Activated naive CD8-positive, alpha-beta T cell treated with anti-CD3 and anti-CD28 coated beads for 36 hours (primary cell): Measurements from ENCODE around the gene TIE1. TPM values are rescaled to one million over a fixed set of nuclear protein-coding genes. Genes with fewer than 3 reads are reported as not detected.
"Not testable (repeated sequence)": the region's sequence is repeated elsewhere in the genome, so short reads cannot be mapped to it uniquely, and the experiment has no call there.

Source experiments
- DNase-seq: peaks from one replicate; pipeline ENCODE4 v3.0.0; 2021
- H3K27ac Mint-ChIP-seq: one replicate; pipeline ENCODE4 v1.8.0; 2022; ENCODE audit warnings: mild to moderate bottlenecking, moderate library complexity, mixed read lengths
- H3K27me3 Mint-ChIP-seq: one replicate; pipeline ENCODE4 v1.8.0; 2022; ENCODE audit warnings: mild to moderate bottlenecking, mixed read lengths
- H3K36me3 Mint-ChIP-seq: one replicate; pipeline ENCODE4 v1.8.0; 2021; ENCODE audit warnings: mild to moderate bottlenecking, mixed read lengths
- H3K4me1 Mint-ChIP-seq: one replicate; pipeline ENCODE4 v1.8.0; 2021; ENCODE audit warnings: mixed read lengths
- H3K4me3 Mint-ChIP-seq: one replicate; pipeline ENCODE4 v1.8.0; 2022; ENCODE audit warnings: mild to moderate bottlenecking, moderate library complexity, mixed read lengths
- H3K9me3 Mint-ChIP-seq: one replicate; pipeline ENCODE4 v1.8.0; 2022; ENCODE audit warnings: mixed read lengths
- total RNA-seq, 2 experiments: library from RNA; stranded (reverse); gene quantifications; one replicate each; pipeline ENCODE4 v1.2.3, GENCODE V29; 2021

TIE1 gene
- total RNA-seq, 2 experiments from 2014 or later, result 0.14 to 0.49 TPM

GRCh38 chr1:43360616-43361015, 59.8 kb downstream of the TIE1 start:
- H3K9me3 Mint-ChIP-seq, result no peaks in the 10 kb centered on the region
- H3K27me3 Mint-ChIP-seq, result no peaks in the 10 kb centered on the region
- H3K4me3 Mint-ChIP-seq, result peak overlapping the region; percentile 90
- H3K4me1 Mint-ChIP-seq, result peaks cover 33% of the 10 kb centered on the region
- peaks cover 52% of the 10 kb centered on the region for H3K36me3 Mint-ChIP-seq
- H3K27ac Mint-ChIP-seq, result no peak overlapping the region
- no peak for DNase-seq

- H3K9me3 Mint-ChIP-seq, result no peaks in the 10 kb centered on the region
- no peaks in the 10 kb centered on the region for H3K27me3 Mint-ChIP-seq
- H3K4me1 Mint-ChIP-seq, result peaks cover 35% of the 10 kb centered on the region
- H3K27ac Mint-ChIP-seq, result peak overlapping the region; percentile 7
- DNase-seq, result no peak
- H3K4me3 Mint-ChIP-seq, result no peak overlapping the region
- peaks cover 52% of the 10 kb centered on the region for H3K36me3 Mint-ChIP-seq
Measured at GRCh38 chr1:43363283-43363934, 62.6 kb downstream of the TIE1 start.

- Mint-ChIP-seq H3K4me1 (peaks cover 35% of the 10 kb centered on the region), H3K9me3 (no peaks in the 10 kb centered on the region), H3K36me3 (peaks cover 53% of the 10 kb centered on the region), H3K4me3 (no peak overlapping the region), H3K27me3 (no peaks in the 10 kb centered on the region), H3K27ac (peak overlapping the region; percentile 28)
- no peak for DNase-seq
Measured at GRCh38 chr1:43363935-43364525, 63.2 kb downstream of the TIE1 start.

GRCh38 chr1:43365678-43366077, 64.9 kb downstream of the TIE1 start:
- Mint-ChIP-seq H3K36me3 (peaks cover 43% of the 10 kb centered on the region), H3K27ac (peak overlapping the region; percentile 93), H3K9me3 (no peaks in the 10 kb centered on the region), H3K27me3 (no peaks in the 10 kb centered on the region), H3K4me3 (peak overlapping the region; percentile 93), H3K4me1 (peaks cover 31% of the 10 kb centered on the region)
- no peak for DNase-seq

GRCh38 chr1:43366179-43366578, 65.4 kb downstream of the TIE1 start:
- DNase-seq, result no peak
- Mint-ChIP-seq H3K36me3 (peaks cover 39% of the 10 kb centered on the region), H3K4me3 (peak overlapping the region; percentile 93), H3K27me3 (no peaks in the 10 kb centered on the region), H3K4me1 (peaks cover 31% of the 10 kb centered on the region), H3K9me3 (no peaks in the 10 kb centered on the region), H3K27ac (peak overlapping the region; percentile 93)

GRCh38 chr1:43366601-43367025, 65.8 kb downstream of the TIE1 start:
- peaks cover 28% of the 10 kb centered on the region for H3K4me1 Mint-ChIP-seq
- H3K27me3 Mint-ChIP-seq, result no peaks in the 10 kb centered on the region
- H3K4me3 Mint-ChIP-seq, result peak overlapping the region; percentile 93
- H3K27ac Mint-ChIP-seq, result peak overlapping the region; percentile 93
- H3K9me3 Mint-ChIP-seq, result no peaks in the 10 kb centered on the region
- DNase-seq, result no peak
- peaks cover 35% of the 10 kb centered on the region for H3K36me3 Mint-ChIP-seq

GRCh38 chr1:43367026-43367903, 66.5 kb downstream of the TIE1 start:
- H3K4me1 Mint-ChIP-seq, result peaks cover 24% of the 10 kb centered on the region

GRCh38 chr1:43367904-43368645, 67.3 kb downstream of the TIE1 start, which contains the start of gene ELOVL1:
Gene ELOVL1 (minus strand): TSS chr1:43368011. CDS start chr1:43365609, 2,402 bp downstream.
- Mint-ChIP-seq H3K27ac (peak within 1 kb of the TSS; percentile 95), H3K4me3 (peak within 1 kb of the TSS; percentile 93), H3K4me1 (peaks cover 24% of the 10 kb centered on the region), H3K9me3 (no peaks in the 10 kb centered on the region), H3K27me3 (no peaks in the 10 kb centered on the region), H3K36me3 (peaks cover 22% of the 10 kb centered on the region)
- DNase-seq, result peak; percentile 94

More at GRCh38 chr1:43367026-43367903, 66.5 kb downstream of the TIE1 start:
- peak overlapping the region; percentile 93 for H3K4me3 Mint-ChIP-seq
- H3K27me3 Mint-ChIP-seq, result no peaks in the 10 kb centered on the region
- peak overlapping the region; percentile 93 for H3K27ac Mint-ChIP-seq
- no peaks in the 10 kb centered on the region for H3K9me3 Mint-ChIP-seq
- H3K36me3 Mint-ChIP-seq, result peaks cover 28% of the 10 kb centered on the region
- peak; percentile 43 for DNase-seq

- DNase-seq, result no peak
- Mint-ChIP-seq H3K27me3 (no peaks in the 10 kb centered on the region), H3K27ac (peak overlapping the region; percentile 95), H3K9me3 (no peaks in the 10 kb centered on the region), H3K4me3 (peak overlapping the region; percentile 91), H3K4me1 (peaks cover 24% of the 10 kb centered on the region), H3K36me3 (peaks cover 21% of the 10 kb centered on the region)
Measured at GRCh38 chr1:43368646-43369020, 67.9 kb downstream of the TIE1 start.

- peaks cover 24% of the 10 kb centered on the region for H3K4me1 Mint-ChIP-seq
- not testable (repeated sequence) for DNase-seq, H3K9me3 Mint-ChIP-seq, H3K27ac Mint-ChIP-seq, H3K27me3 Mint-ChIP-seq, H3K4me3 Mint-ChIP-seq
- H3K36me3 Mint-ChIP-seq, result peaks cover 15% of the 10 kb centered on the region
Measured at GRCh38 chr1:43369779-43370178, 69.0 kb downstream of the TIE1 start.

- Mint-ChIP-seq H3K36me3 (peaks cover 12% of the 10 kb centered on the region), H3K27me3 (no peaks in the 10 kb centered on the region), H3K27ac (no peak overlapping the region), H3K4me1 (peaks cover 17% of the 10 kb centered on the region), H3K4me3 (no peak overlapping the region), H3K9me3 (no peaks in the 10 kb centered on the region)
- DNase-seq, result no peak
Measured at GRCh38 chr1:43370564-43370963, 69.8 kb downstream of the TIE1 start.

- Mint-ChIP-seq H3K9me3 (no peaks in the 10 kb centered on the region), H3K36me3 (peaks cover 10% of the 10 kb centered on the region), H3K27ac (no peak overlapping the region), H3K4me1 (peaks cover 8% of the 10 kb centered on the region), H3K4me3 (no peak overlapping the region), H3K27me3 (no peaks in the 10 kb centered on the region)
- DNase-seq, result no peak
Measured at GRCh38 chr1:43372172-43372571, 71.4 kb downstream of the TIE1 start.
